ENCODE results near the gene SRSF3.

Gene SRSF3

GRCh38 chr6:36642913-36643817, 49.0 kb downstream of the SRSF3 start:
- no peak for DNase-seq (ENCODE audit: extremely low spot score)
- ChIA-PET POLR2A (interaction anchor here (0.6 kb wide), 1 partner anchor 46 kb away, joined by 5 read pairs; no protein-coding TSS in a partner anchor), CTCF (interaction anchor here (0.8 to 3.6 kb wide), 10 partner anchors 10 to 39 kb away, joined by 3 to 10 read pairs (median 4); no protein-coding TSS in a partner anchor)
- no peak for TF ChIP-seq CTCF (IDR thresholded peaks at IDR 0.05; ENCODE audit: control extremely low read depth, extremely low read depth, low read depth, missing control alignments)

DNA sequence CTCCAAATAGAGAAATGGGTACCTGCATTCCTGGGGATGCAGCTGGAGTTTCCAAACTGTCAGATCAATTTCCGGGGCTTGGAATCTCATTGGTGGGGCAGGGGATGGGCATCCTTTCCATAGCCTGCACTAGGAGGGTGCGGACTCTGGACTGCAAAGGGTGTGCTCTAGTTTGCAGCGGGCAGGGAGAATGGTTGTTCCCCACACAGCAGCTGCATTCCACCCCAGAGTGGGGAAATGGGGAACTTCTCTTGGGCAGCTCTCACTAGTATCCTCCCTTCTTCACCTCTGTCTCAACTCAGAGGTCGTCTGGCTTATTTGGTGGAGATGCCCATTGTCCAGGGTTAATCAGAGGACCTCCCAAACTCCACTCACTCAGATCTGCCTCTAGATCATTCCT, 49.8 kb downstream of the SRSF3 start:
- ChIA-PET CTCF (interaction anchor here (1.1 to 3.6 kb wide), 4 partner anchors 8 to 38 kb away, joined by 3 to 10 read pairs (median 4); no protein-coding TSS in a partner anchor), POLR2A (no interaction called here)
- DNase-seq (ENCODE audit: extremely low spot score), result no peak
- TF ChIP-seq CTCF (IDR thresholded peaks at IDR 0.05; ENCODE audit: control extremely low read depth, extremely low read depth, low read depth, missing control alignments), result no peak

GRCh38 chr6:36649086-36649485, 54.9 kb downstream of the SRSF3 start:
- ChIA-PET POLR2A (interaction anchor here (1.1 kb wide), 1 partner anchor 30 kb away, joined by 4 read pairs; no protein-coding TSS in a partner anchor), CTCF (interaction anchor here (1.1 kb wide), 1 partner anchor 10 kb away, joined by 3 read pairs; no protein-coding TSS in a partner anchor)
- TF ChIP-seq CTCF (IDR thresholded peaks at IDR 0.05; ENCODE audit: control extremely low read depth, extremely low read depth, low read depth, missing control alignments), result no peak
- DNase-seq (ENCODE audit: extremely low spot score), result no peak

DNA sequence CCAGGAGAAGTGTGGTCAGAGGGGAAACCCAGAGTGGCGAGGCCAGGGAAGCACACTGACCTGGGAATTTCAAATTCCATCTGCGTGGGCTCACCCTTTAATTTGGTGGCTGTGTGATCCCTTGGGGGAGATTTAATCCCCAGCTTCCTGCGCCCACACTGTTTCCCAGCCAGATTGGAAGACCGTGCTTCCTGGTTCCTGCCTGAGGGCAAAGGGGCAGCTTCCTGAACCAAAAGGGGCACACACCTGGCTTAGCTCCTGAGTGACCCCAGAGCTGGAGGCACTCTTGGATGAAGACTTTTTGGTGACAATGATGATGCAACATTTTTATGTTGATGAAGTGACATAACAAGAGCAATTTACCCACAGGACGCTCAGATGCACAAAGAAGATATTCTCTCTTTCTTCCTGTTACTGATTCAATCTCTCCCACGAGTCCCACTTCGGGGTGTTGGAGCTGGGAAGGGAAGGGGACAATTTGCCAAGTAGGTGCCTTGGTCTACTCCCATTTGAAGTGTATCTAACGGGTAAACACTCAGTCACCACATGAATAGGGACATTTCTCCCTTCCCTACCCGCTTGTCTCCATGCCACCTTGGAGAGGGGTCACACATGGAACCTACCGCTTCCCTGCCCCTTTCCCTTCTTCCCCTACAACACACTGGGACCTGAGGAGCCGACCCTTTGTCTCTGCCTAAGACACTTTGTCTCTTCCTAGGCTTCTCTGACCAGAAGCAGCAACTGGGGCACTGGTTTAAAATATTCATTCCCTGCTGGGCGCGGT, 55.7 kb downstream of the SRSF3 start:
- POLR2A ChIA-PET, result interaction anchor here (1.1 kb wide), 1 partner anchor 30 kb away, joined by 4 read pairs; no protein-coding TSS in a partner anchor
- CTCF ChIA-PET, result interaction anchor here (1.1 to 2.4 kb wide), 5 partner anchors 10 to 18 kb away, joined by 3 to 8 read pairs (median 4); no protein-coding TSS in a partner anchor
- TF ChIP-seq CTCF (IDR thresholded peaks at IDR 0.05; ENCODE audit: control extremely low read depth, extremely low read depth, low read depth, missing control alignments), result no peak
- DNase-seq (ENCODE audit: extremely low spot score), result no peak

DNA sequence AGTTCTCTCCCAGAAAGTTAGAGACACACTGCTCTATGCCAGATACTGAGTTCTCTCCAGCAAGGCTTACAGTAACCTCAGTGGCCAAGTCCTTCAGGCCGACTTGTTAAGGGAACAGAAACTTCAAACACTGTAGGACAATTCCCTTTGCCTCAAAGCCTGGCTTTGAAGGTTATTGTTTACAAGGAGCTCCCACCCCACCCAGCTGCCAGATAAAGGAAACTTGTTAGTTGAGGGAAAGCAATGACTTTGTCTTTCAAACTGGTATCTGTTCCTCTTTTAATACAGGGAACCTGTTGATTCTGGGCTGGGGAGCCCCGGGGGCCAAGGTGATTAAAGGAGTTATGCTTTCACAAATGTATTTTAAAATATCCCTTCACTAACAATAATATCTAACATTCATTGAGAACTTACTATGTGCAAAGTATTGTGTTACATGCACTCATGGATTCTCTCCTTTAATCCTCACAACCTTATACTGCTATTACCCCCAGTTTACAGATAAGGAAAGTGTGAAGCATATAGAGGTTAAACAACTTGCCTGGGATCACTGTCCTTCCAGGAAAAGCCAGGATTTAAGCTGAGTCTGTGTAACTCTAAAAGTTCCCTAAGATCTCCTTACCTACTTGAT, 56.8 kb downstream of the SRSF3 start:
- POLR2A ChIA-PET, result interaction anchor here (1.2 kb wide), 1 partner anchor 41 kb away, joined by 5 read pairs; no protein-coding TSS in a partner anchor
- CTCF ChIA-PET, result interaction anchor here (0.7 to 2.4 kb wide), 10 partner anchors 9 to 108 kb away, joined by 3 to 8 read pairs (median 4); no protein-coding TSS in a partner anchor
- TF ChIP-seq CTCF (IDR thresholded peaks at IDR 0.05; ENCODE audit: control extremely low read depth, extremely low read depth, low read depth, missing control alignments), result peak; percentile 22
- DNase-seq (ENCODE audit: extremely low spot score), result peak; percentile 70

Measured in GM10248 (cell line).